WTC11 (cell line): ENCODE measurements around the gene RUVBL1. TPM values are rescaled to one million over a fixed set of nuclear protein-coding genes. Genes with fewer than 3 reads are reported as not detected.

Experiments
- ATAC-seq: fragments of 200-7000 bp; cut with Tn5 transposase; 2 replicates; pipeline ENCODE4 v1.10.0; 2021; ENCODE audit warnings: mild to moderate bottlenecking, moderate library complexity
- CTCF ChIA-PET: fragments of 300-600 bp; sonication (Branson Sonifier 250); formaldehyde crosslinking; loops from one replicate; lab custom pipeline; 2021; ENCODE audit warnings: antibody characterized with exemption; lab: Charles Lee
- POLR2A ChIA-PET: fragments of 350-600 bp; sonication (Branson Sonifier 250); formaldehyde crosslinking; loops from one replicate; lab custom pipeline; 2021; ENCODE audit warnings: antibody characterized with exemption; lab: Charles Lee
- DNase-seq: peaks from one replicate; pipeline ENCODE4 v3.0.0; 2021; ENCODE audit warnings: low spot score
- H3K27ac Mint-ChIP-seq: 2 replicates; pipeline ENCODE4 v1.8.0; 2021; ENCODE audit warnings: mixed read lengths
- H3K27me3 Mint-ChIP-seq: 2 replicates; pipeline ENCODE4 v1.8.0; 2021; ENCODE audit warnings: low read depth, mild to moderate bottlenecking, moderate library complexity, mixed read lengths
- H3K36me3 Mint-ChIP-seq: 2 replicates; pipeline ENCODE4 v1.8.0; 2021; ENCODE audit warnings: mixed read lengths
- H3K4me1 Mint-ChIP-seq: 2 replicates; pipeline ENCODE4 v1.8.0; 2022; ENCODE audit warnings: mixed read lengths
- H3K4me3 Mint-ChIP-seq: 2 replicates; pipeline ENCODE4 v1.8.0; 2021; ENCODE audit warnings: mild to moderate bottlenecking, moderate library complexity, mixed read lengths
- H3K9me3 Mint-ChIP-seq: 2 replicates; pipeline ENCODE4 v1.8.0; 2021; ENCODE audit warnings: mixed read lengths
- AR ChIP-seq: fragments of 250-450 bp; sonication (Bioruptor Pico); IDR thresholded peaks from 2 replicates; pipeline ENCODE4 v1.9.0; 2021; ENCODE audit warnings: mild to moderate bottlenecking
- E2F1 ChIP-seq: sonication (generic); formaldehyde crosslinking; IDR thresholded peaks from 2 replicates; pipeline ENCODE4 v1.8.0; 2022; ENCODE audit warnings: mild to moderate bottlenecking, missing genetic modification reagents
- E2F4 ChIP-seq: sonication (generic); formaldehyde crosslinking; IDR thresholded peaks from 2 replicates; pipeline ENCODE4 v1.8.1; 2022; ENCODE audit warnings: low read depth, mild to moderate bottlenecking, moderate library complexity, missing genetic modification reagents, borderline replicate concordance
- E2F5 ChIP-seq: sonication (generic); formaldehyde crosslinking; IDR thresholded peaks from 2 replicates; pipeline ENCODE4 v1.8.1; 2022; ENCODE audit warnings: mild to moderate bottlenecking, moderate library complexity, missing genetic modification reagents
- EMX1 ChIP-seq: fragments of 250-450 bp; sonication (Bioruptor Pico); IDR thresholded peaks from 2 replicates; pipeline ENCODE4 v1.8.0; 2021; ENCODE audit warnings: mild to moderate bottlenecking
- ETV6 ChIP-seq: sonication (generic); formaldehyde crosslinking; IDR thresholded peaks from 2 replicates; pipeline ENCODE4 v1.8.1; 2022; ENCODE audit warnings: mild to moderate bottlenecking, missing genetic modification reagents
- FOXK1 ChIP-seq: sonication (generic); formaldehyde crosslinking; IDR thresholded peaks from 2 replicates; pipeline ENCODE4 v1.8.0; 2022; ENCODE audit warnings: mild to moderate bottlenecking, moderate library complexity, missing genetic modification reagents
- HMGXB4 ChIP-seq: sonication (generic); formaldehyde crosslinking; IDR thresholded peaks from 2 replicates; pipeline ENCODE4 v1.8.1; 2023; ENCODE audit warnings: mild to moderate bottlenecking, moderate library complexity, missing genetic modification reagents
- IRF1 ChIP-seq: sonication (generic); formaldehyde crosslinking; IDR thresholded peaks from 2 replicates; pipeline ENCODE4 v1.8.0; 2023; ENCODE audit warnings: missing genetic modification reagents
- KAT7 ChIP-seq: sonication (generic); formaldehyde crosslinking; IDR thresholded peaks from 2 replicates; pipeline ENCODE4 v1.8.1; 2023; ENCODE audit warnings: missing genetic modification reagents, mild to moderate bottlenecking, borderline replicate concordance
- MAX ChIP-seq: sonication (generic); formaldehyde crosslinking; IDR thresholded peaks from 2 replicates; pipeline ENCODE4 v1.8.0; 2022; ENCODE audit warnings: mild to moderate bottlenecking, missing genetic modification reagents
- MLX ChIP-seq: sonication (generic); formaldehyde crosslinking; IDR thresholded peaks from 2 replicates; pipeline ENCODE4 v1.8.1; 2023; ENCODE audit warnings: mild to moderate bottlenecking, missing genetic modification reagents, moderate library complexity
- NFE2L1 ChIP-seq: sonication (generic); formaldehyde crosslinking; IDR thresholded peaks from 2 replicates; pipeline ENCODE4 v1.8.1; 2023; ENCODE audit warnings: missing genetic modification reagents
- SMAD4 ChIP-seq: sonication (generic); formaldehyde crosslinking; IDR thresholded peaks from 2 replicates; pipeline ENCODE4 v1.8.0; 2022; ENCODE audit warnings: mild to moderate bottlenecking, missing genetic modification reagents
- STAT6 ChIP-seq: sonication (generic); formaldehyde crosslinking; conservative IDR thresholded peaks from 2 replicates; pipeline ENCODE4 v1.8.1; 2023; ENCODE audit warnings: mild to moderate bottlenecking, low read depth, missing genetic modification reagents, moderate library complexity
- TEAD4 ChIP-seq: sonication (generic); formaldehyde crosslinking; IDR thresholded peaks from 2 replicates; pipeline ENCODE4 v1.8.0; 2022; ENCODE audit warnings: mild to moderate bottlenecking, missing genetic modification reagents
- TP53 ChIP-seq: sonication (generic); formaldehyde crosslinking; IDR thresholded peaks from 2 replicates; pipeline ENCODE4 v1.8.1; 2023; ENCODE audit warnings: mild to moderate bottlenecking, missing genetic modification reagents
- ZBTB21 ChIP-seq: sonication (generic); formaldehyde crosslinking; IDR thresholded peaks from 2 replicates; pipeline ENCODE4 v1.8.1; 2023; ENCODE audit warnings: mild to moderate bottlenecking, missing genetic modification reagents, borderline replicate concordance
- ZNF121 ChIP-seq: sonication (generic); formaldehyde crosslinking; IDR thresholded peaks from 2 replicates; pipeline ENCODE4 v1.8.0; 2023; ENCODE audit warnings: missing genetic modification reagents
- ZNF423 ChIP-seq: fragments of 250-450 bp; sonication (Bioruptor Pico); IDR thresholded peaks from 2 replicates; pipeline ENCODE4 v2.1.2; 2022; ENCODE audit warnings: mild to moderate bottlenecking, moderate library complexity
- ZNF425 ChIP-seq: fragments of 250-450 bp; sonication (Bioruptor Pico); conservative IDR thresholded peaks from 2 replicates; pipeline ENCODE4 v1.9.0; 2021; ENCODE audit warnings: mild to moderate bottlenecking
- total RNA-seq: library from RNA; stranded (reverse); gene quantifications from 3 replicates; pipeline ENCODE4 v1.2.3, GENCODE V29; 2021

The RUVBL1 gene
- total RNA-seq, 1 experiment from 2014 or later = 118 TPM

- H3K9me3 Mint-ChIP-seq = no peaks in the 10 kb centered on the region
- peaks cover 10% of the 10 kb centered on the region for H3K27me3 Mint-ChIP-seq
- ChIA-PET POLR2A (no interaction called here), CTCF (no interaction called here)
- no peaks in the 10 kb centered on the region for H3K36me3 Mint-ChIP-seq
- H3K27ac Mint-ChIP-seq = no peak overlapping the region
- DNase-seq (no peak), ATAC-seq (no peak)
- H3K4me3 Mint-ChIP-seq = no peak overlapping the region
- TF ChIP-seq MLX (CRISPR knock-in tag) = no peak
- TF ChIP-seq NFE2L1 (CRISPR knock-in tag) = no peak
- no peak for TF ChIP-seq SMAD4 (CRISPR knock-in tag)
- TF ChIP-seq MAX (CRISPR knock-in tag) = no peak
- TF ChIP-seq TEAD4 (CRISPR knock-in tag) = no peak
- TF ChIP-seq HMGXB4 (CRISPR knock-in tag) = no peak
- H3K4me1 Mint-ChIP-seq = no peaks in the 10 kb centered on the region
Measured at GRCh38 chr3:128146201-128146600, 22.6 kb upstream of the RUVBL1 start.

- ChIA-PET CTCF (interaction anchor here (1.5 to 2.0 kb wide), 2 partner anchors 12 to 50 kb away, joined by 6 to 8 read pairs; no protein-coding TSS in a partner anchor), POLR2A (no interaction called here)
- ATAC-seq (no peak), DNase-seq (no peak)
- Mint-ChIP-seq H3K4me3 (no peak overlapping the region), H3K27me3 (peaks cover 10% of the 10 kb centered on the region), H3K36me3 (no peaks in the 10 kb centered on the region), H3K27ac (no peak overlapping the region), H3K9me3 (no peaks in the 10 kb centered on the region), H3K4me1 (no peaks in the 10 kb centered on the region)
- TF ChIP-seq ZNF425 (CRISPR knock-in tag) (no peak), TP53 (CRISPR knock-in tag) (no peak), FOXK1 (CRISPR knock-in tag) (no peak), STAT6 (CRISPR knock-in tag) (no peak), KAT7 (no peak), ZBTB21 (no peak), NFE2L1 (CRISPR knock-in tag) (no peak), ZNF121 (CRISPR knock-in tag) (no peak), EMX1 (CRISPR knock-in tag) (no peak), E2F5 (CRISPR knock-in tag) (no peak), E2F4 (no peak), IRF1 (CRISPR knock-in tag) (no peak), AR (CRISPR knock-in tag) (no peak), ETV6 (CRISPR knock-in tag) (no peak), ZNF423 (CRISPR knock-in tag) (no peak), E2F1 (CRISPR knock-in tag) (no peak)
Measured at GRCh38 chr3:128145279-128145678, 21.7 kb upstream of the RUVBL1 start.
